HG02852 (cell line): Measurements from ENCODE around the gene CD274.
"Not testable (repeated sequence)": the region's sequence is repeated elsewhere in the genome, so short reads cannot be mapped to it uniquely, and the experiment has no call there.

ENCODE experiments used
- ATAC-seq: cut with Tn5 transposase; IDR thresholded peaks from one replicate; pipeline ENCODE4 v1.9.1; 2021; ENCODE audit warnings: mild to moderate bottlenecking, moderate library complexity; ENCODE audit not compliant: unreplicated experiment

The CD274 gene

GRCh38 chr9:5493679-5494511 lies 43.6 kb downstream of the CD274 start:
- ATAC-seq = peak; percentile 83

- not testable (repeated sequence) for ATAC-seq
Observed at GRCh38 chr9:5494765-5495164, 44.4 kb downstream of the CD274 start.

GRCh38 chr9:5499157-5499556 lies 48.8 kb downstream of the CD274 start:
- no peak for ATAC-seq

GRCh38 chr9:5499889-5500398 lies 49.6 kb downstream of the CD274 start:
- no peak for ATAC-seq

GRCh38 chr9:5500441-5501235 lies 50.3 kb downstream of the CD274 start:
- no peak for ATAC-seq

- ATAC-seq = no peak
Observed at GRCh38 chr9:5502553-5502952, 52.2 kb downstream of the CD274 start.

- ATAC-seq = no peak
Observed at GRCh38 chr9:5509573-5509972, 59.2 kb downstream of the CD274 start.

- ATAC-seq = peak; percentile 75
Observed at GRCh38 chr9:5510360-5510931, 60.1 kb downstream of the CD274 start, which contains the start of gene PDCD1LG2. TSS of gene PDCD1LG2 (plus strand) at chr9:5510531. CDS start at chr9:5522547, 12,016 bp downstream.

- no peak for ATAC-seq
Observed at GRCh38 chr9:5510989-5511388, 60.6 kb downstream of the CD274 start.

- ATAC-seq = no peak
Observed at GRCh38 chr9:5511476-5511875, 61.1 kb downstream of the CD274 start.

- ATAC-seq = no peak
Observed at GRCh38 chr9:5511935-5512580, 61.7 kb downstream of the CD274 start.

- no peak for ATAC-seq
Observed at GRCh38 chr9:5512658-5513452, 62.5 kb downstream of the CD274 start.

GRCh38 chr9:5513966-5514616 lies 63.7 kb downstream of the CD274 start:
- ATAC-seq = no peak

GRCh38 chr9:5514617-5515260 lies 64.4 kb downstream of the CD274 start:
- ATAC-seq = no peak

- ATAC-seq = no peak
Observed at GRCh38 chr9:5515261-5515650, 64.9 kb downstream of the CD274 start.

GRCh38 chr9:5516453-5517220 lies 66.3 kb downstream of the CD274 start:
- ATAC-seq = no peak

- ATAC-seq = peak; percentile 76
Observed at GRCh38 chr9:5518171-5518936, 68.0 kb downstream of the CD274 start.

- peak; percentile 29 for ATAC-seq
Observed at GRCh38 chr9:5518937-5519319, 68.6 kb downstream of the CD274 start.
